SK-N-SH treated with all-trans-retinoic acid at 6 μM for 48 hours (cell line): ENCODE measurements around the gene VAMP1.

ENCODE experiments used
- BACH2 ChIP-seq: fragments of 250-450 bp; sonication (Bioruptor Pico); IDR thresholded peaks from 2 replicates; pipeline ENCODE4 v1.9.0; 2021; ENCODE audit warnings: mild to moderate bottlenecking, borderline replicate concordance
- OSR1 ChIP-seq: fragments of 250-450 bp; sonication (Bioruptor Pico); IDR thresholded peaks from 2 replicates; pipeline ENCODE4 v1.8.0; 2022; ENCODE audit warnings: moderate library complexity, mild to moderate bottlenecking, inconsistent platforms
- PATZ1 ChIP-seq: fragments of 250-450 bp; sonication (Bioruptor Pico); IDR thresholded peaks from 2 replicates; pipeline ENCODE4 v1.8.0; 2020; ENCODE audit warnings: mild to moderate bottlenecking, moderate library complexity, borderline replicate concordance
- PPARA ChIP-seq: fragments of 250-450 bp; sonication (Bioruptor Pico); IDR thresholded peaks from 2 replicates; pipeline ENCODE4 v1.5.0; 2020; ENCODE audit warnings: mild to moderate bottlenecking, borderline replicate concordance
- RARB ChIP-seq: fragments of 250-450 bp; sonication (Bioruptor Pico); IDR thresholded peaks from 2 replicates; pipeline ENCODE4 v1.8.0; 2021; ENCODE audit warnings: mild to moderate bottlenecking, moderate library complexity
- TCF4 ChIP-seq: fragments of 250-450 bp; sonication (Bioruptor Pico); IDR thresholded peaks from 2 replicates; pipeline ENCODE4 v1.8.0; 2021; ENCODE audit warnings: mild to moderate bottlenecking, moderate library complexity, borderline replicate concordance
- ZNF70 ChIP-seq: fragments of 450-650 bp; formaldehyde crosslinking; IDR thresholded peaks from 2 replicates; pipeline ENCODE4 v1.5.0; 2020; ENCODE audit warnings: mild to moderate bottlenecking, moderate library complexity

- TF ChIP-seq ZNF70 (no peak), PPARA (CRISPR knock-in tag) (no peak), RARB (CRISPR knock-in tag) (no peak), BACH2 (CRISPR knock-in tag) (no peak), OSR1 (CRISPR knock-in tag) (no peak), PATZ1 (CRISPR knock-in tag) (no peak), TCF4 (CRISPR knock-in tag) (no peak)
Observed at GRCh38 chr12:6425590-6426531, 44.6 kb downstream of the VAMP1 start.
